SK-N-SH treated with all-trans-retinoic acid at 6 μM for 48 hours (cell line): ENCODE data around the gene MGAT3.

Experiments
- ATAC-seq: fragments of 200-7000 bp; cut with Tn5 transposase; 3 replicates; pipeline ENCODE4 v1.9.1; 2020; ENCODE audit warnings: mild to moderate bottlenecking, moderate library complexity
- ARNTL ChIP-seq: fragments of 450-650 bp; formaldehyde crosslinking; IDR thresholded peaks from 2 replicates; pipeline ENCODE4 v1.5.0; 2020; ENCODE audit warnings: low read depth, mild to moderate bottlenecking, moderate library complexity, borderline replicate concordance
- BACH2 ChIP-seq: fragments of 250-450 bp; sonication (Bioruptor Pico); IDR thresholded peaks from 2 replicates; pipeline ENCODE4 v1.9.0; 2021; ENCODE audit warnings: mild to moderate bottlenecking, borderline replicate concordance
- CREB5 ChIP-seq: fragments of 250-450 bp; sonication (Bioruptor Pico); IDR thresholded peaks from 2 replicates; pipeline ENCODE4 v1.5.1; 2020; ENCODE audit warnings: low read depth, mild to moderate bottlenecking, moderate library complexity
- CSDC2 ChIP-seq: fragments of 250-450 bp; sonication (Bioruptor Pico); IDR thresholded peaks from 2 replicates; pipeline ENCODE4 v1.5.0; 2020; ENCODE audit warnings: mild to moderate bottlenecking, moderate library complexity
- CSRNP3 ChIP-seq: fragments of 250-450 bp; sonication (Bioruptor Pico); IDR thresholded peaks from 2 replicates; pipeline ENCODE4 v1.5.1; 2021; ENCODE audit warnings: mild to moderate bottlenecking, moderate library complexity
- ESRRG ChIP-seq: fragments of 250-450 bp; sonication (Bioruptor Pico); IDR thresholded peaks from 2 replicates; pipeline ENCODE4 v1.6.1; 2021; ENCODE audit warnings: mild to moderate bottlenecking
- OSR1 ChIP-seq: fragments of 250-450 bp; sonication (Bioruptor Pico); IDR thresholded peaks from 2 replicates; pipeline ENCODE4 v1.8.0; 2022; ENCODE audit warnings: moderate library complexity, mild to moderate bottlenecking, inconsistent platforms
- PATZ1 ChIP-seq: fragments of 250-450 bp; sonication (Bioruptor Pico); IDR thresholded peaks from 2 replicates; pipeline ENCODE4 v1.8.0; 2020; ENCODE audit warnings: mild to moderate bottlenecking, moderate library complexity, borderline replicate concordance
- POU6F1 ChIP-seq: fragments of 250-450 bp; sonication (Bioruptor Pico); IDR thresholded peaks from 2 replicates; pipeline ENCODE4 v1.8.0; 2021; ENCODE audit warnings: low read depth, mild to moderate bottlenecking, moderate library complexity, borderline replicate concordance
- PPARA ChIP-seq: fragments of 250-450 bp; sonication (Bioruptor Pico); IDR thresholded peaks from 2 replicates; pipeline ENCODE4 v1.5.0; 2020; ENCODE audit warnings: mild to moderate bottlenecking, borderline replicate concordance
- RARB ChIP-seq: fragments of 250-450 bp; sonication (Bioruptor Pico); IDR thresholded peaks from 2 replicates; pipeline ENCODE4 v1.8.0; 2021; ENCODE audit warnings: mild to moderate bottlenecking, moderate library complexity
- SNAI2 ChIP-seq: fragments of 250-450 bp; sonication (Bioruptor Pico); IDR thresholded peaks from 2 replicates; pipeline ENCODE4 v1.5.0; 2020; ENCODE audit warnings: mild to moderate bottlenecking, moderate library complexity
- TCF4 ChIP-seq: fragments of 250-450 bp; sonication (Bioruptor Pico); IDR thresholded peaks from 2 replicates; pipeline ENCODE4 v1.8.0; 2021; ENCODE audit warnings: mild to moderate bottlenecking, moderate library complexity, borderline replicate concordance
- TOX ChIP-seq: fragments of 250-450 bp; sonication (Bioruptor Pico); IDR thresholded peaks from 2 replicates; pipeline ENCODE4 v1.8.0; 2021; ENCODE audit warnings: mild to moderate bottlenecking, moderate library complexity, borderline replicate concordance
- TSHZ2 ChIP-seq: fragments of 250-450 bp; sonication (Bioruptor Pico); IDR thresholded peaks from 2 replicates; pipeline ENCODE4 v1.5.0; 2020; ENCODE audit warnings: mild to moderate bottlenecking, moderate library complexity
- ZC3H10 ChIP-seq: fragments of 250-450 bp; sonication (Bioruptor Pico); IDR thresholded peaks from 2 replicates; pipeline ENCODE4 v1.5.1; 2021; ENCODE audit warnings: mild to moderate bottlenecking, moderate library complexity
- ZFP30 ChIP-seq: fragments of 450-650 bp; formaldehyde crosslinking; IDR thresholded peaks from 2 replicates; pipeline ENCODE4 v1.5.0; 2022; ENCODE audit warnings: mild to moderate bottlenecking, moderate library complexity
- ZNF565 ChIP-seq: fragments of 450-650 bp; formaldehyde crosslinking; conservative IDR thresholded peaks from 2 replicates; pipeline ENCODE4 v1.5.0; 2020; ENCODE audit warnings: low read depth, mild to moderate bottlenecking, moderate library complexity
- ZNF70 ChIP-seq: fragments of 450-650 bp; formaldehyde crosslinking; IDR thresholded peaks from 2 replicates; pipeline ENCODE4 v1.5.0; 2020; ENCODE audit warnings: mild to moderate bottlenecking, moderate library complexity
- ZNF8 ChIP-seq: fragments of 450-650 bp; formaldehyde crosslinking; IDR thresholded peaks from 2 replicates; pipeline ENCODE4 v1.5.0; 2020; ENCODE audit warnings: mild to moderate bottlenecking, moderate library complexity

The MGAT3 gene

GRCh38 chr22:39456522-39457197 lies at the start of gene MGAT3:
TSS of gene MGAT3 (plus strand) at chr22:39457012. CDS start at chr22:39487348, 30,336 bp downstream.
- ATAC-seq: no peak

GRCh38 chr22:39408173-39408572 lies 48.6 kb upstream of the MGAT3 start:
- TF ChIP-seq ZC3H10 (no peak), CSRNP3 (CRISPR knock-in tag) (no peak), SNAI2 (CRISPR knock-in tag) (no peak), CREB5 (no peak), ARNTL (CRISPR knock-in tag) (no peak), PPARA (CRISPR knock-in tag) (no peak), CSDC2 (no peak), TSHZ2 (CRISPR knock-in tag) (no peak), ESRRG (CRISPR knock-in tag) (no peak), RARB (CRISPR knock-in tag) (no peak), ZNF565 (CRISPR knock-in tag) (no peak), PATZ1 (CRISPR knock-in tag) (no peak), POU6F1 (no peak), TCF4 (CRISPR knock-in tag) (no peak)
- no peak for ATAC-seq

More at GRCh38 chr22:39456522-39457197, at the start of gene MGAT3:
- TF ChIP-seq CSDC2 (no peak), TSHZ2 (CRISPR knock-in tag) (no peak), OSR1 (CRISPR knock-in tag) (no peak)

- ATAC-seq: no peak
- no peak for TF ChIP-seq ZFP30 (CRISPR knock-in tag)
- TF ChIP-seq BACH2 (CRISPR knock-in tag): no peak
- no peak for TF ChIP-seq PPARA (CRISPR knock-in tag)
- TF ChIP-seq TOX: no peak
- TF ChIP-seq ZNF8 (CRISPR knock-in tag): no peak
- TF ChIP-seq PATZ1 (CRISPR knock-in tag): no peak
- no peak for TF ChIP-seq CREB5
- no peak for TF ChIP-seq SNAI2 (CRISPR knock-in tag)
- TF ChIP-seq CSRNP3 (CRISPR knock-in tag): no peak
- no peak for TF ChIP-seq ZNF70 (CRISPR knock-in tag)
These were observed 48.0 kb upstream of the MGAT3 start for GRCh38 chr22:39408807-39409206.
